Caco-2 (cell line): ENCODE measurements around the gene RBM17. TPM values are rescaled to one million over a fixed set of nuclear protein-coding genes. Genes with fewer than 3 reads are reported as not detected.

Source experiments
- BruUV-seq: library from RNA; stranded (reverse); fragments of 400-500 nt; replicated peaks from 2 replicates; lab custom pipeline; 2021; lab: Mats Ljungman, UMichigan
- CTCF ChIA-PET: fragments of 300-600 bp; sonication (Branson Sonifier 250); formaldehyde crosslinking; loops from one replicate; lab custom pipeline; 2022; ENCODE audit warnings: antibody characterized with exemption; lab: Charles Lee
- POLR2A ChIA-PET: fragments of 300-600 bp; sonication (Branson Sonifier 250); formaldehyde crosslinking; loops from one replicate; lab custom pipeline; 2022; ENCODE audit warnings: antibody characterized with exemption; lab: Charles Lee
- DNase-seq, 2 experiments: peaks; one replicate each; pipeline versions ENCODE4 v3.0.0 to v3.0.0-alpha.2; 2020 to 2022
- H3K27me3 ChIP-seq: replicated peaks from 2 replicates; pipeline ENCODE4 v1.6.0; 2011; ENCODE audit warnings: low read length; ENCODE audit not compliant: control insufficient read depth, insufficient read depth
- H3K36me3 ChIP-seq: 2 replicates; pipeline ENCODE4 v1.5.1; 2011; ENCODE audit warnings: low read length; ENCODE audit not compliant: control insufficient read depth, insufficient read depth
- H3K4me1 ChIP-seq: fragments of 250-450 bp; sonication (Bioruptor Pico); 2 replicates; pipeline ENCODE4 v1.5.1; 2020; ENCODE audit warnings: mild to moderate bottlenecking
- H3K4me3 ChIP-seq: 2 replicates; pipeline ENCODE4 v1.5.1; 2011; ENCODE audit warnings: low read depth, mild to moderate bottlenecking, control low read depth, low read length
- H3K9me3 ChIP-seq: fragments of 250-450 bp; sonication (Bioruptor Pico); 2 replicates; pipeline ENCODE4 v1.5.1; 2020; ENCODE audit warnings: mild to moderate bottlenecking, moderate library complexity
- H3K27ac Mint-ChIP-seq: one replicate; pipeline ENCODE4 v1.8.0; 2022; ENCODE audit warnings: mixed read lengths; ENCODE audit not compliant: unreplicated experiment
- H3K27me3 Mint-ChIP-seq: one replicate; pipeline ENCODE4 v1.8.0; 2022; ENCODE audit warnings: mixed read lengths; ENCODE audit not compliant: insufficient read depth, unreplicated experiment
- H3K36me3 Mint-ChIP-seq: one replicate; pipeline ENCODE4 v1.8.0; 2022; ENCODE audit warnings: mild to moderate bottlenecking, mixed read lengths; ENCODE audit not compliant: insufficient read depth, unreplicated experiment
- H3K4me1 Mint-ChIP-seq: one replicate; pipeline ENCODE4 v1.8.0; 2022; ENCODE audit warnings: low read depth, mixed read lengths; ENCODE audit not compliant: unreplicated experiment
- H3K4me3 Mint-ChIP-seq: one replicate; pipeline ENCODE4 v1.8.0; 2022; ENCODE audit warnings: mild to moderate bottlenecking, moderate library complexity, mixed read lengths; ENCODE audit not compliant: unreplicated experiment
- H3K9me3 Mint-ChIP-seq: one replicate; pipeline ENCODE4 v1.8.0; 2022; ENCODE audit warnings: mixed read lengths; ENCODE audit not compliant: unreplicated experiment
- CTCF ChIP-seq, 2 experiments: fragments of 200-600 bp in 1 of 2; IDR thresholded peaks; 1 replicate in 1 of 2; 2 replicates in 1 of 2; pipeline versions ENCODE4 v1.5.1 to v1.8.0; 2011 to 2022; ENCODE audit warnings: antibody characterized with exemption in 1 of 2, control low read depth in 1 of 2, inconsistent platforms in 1 of 2, low read depth in 1 of 2, low read length in 1 of 2, mild to moderate bottlenecking in 1 of 2, moderate library complexity in 1 of 2; ENCODE audit not compliant: insufficient read depth in 1 of 2, severe bottlenecking in 1 of 2, unreplicated experiment in 1 of 2
- intact Hi-C: fragments of 100-400 bp; cut with micrococcal nuclease; formaldehyde crosslinking; loops from one replicate; pipeline ENCODE4 v1.10.0; 2022; ENCODE audit not compliant: unreplicated experiment
- total RNA-seq: library from RNA; stranded (reverse); gene quantifications from 2 replicates; pipeline ENCODE4 v1.2.3, GENCODE V29; 2022

The RBM17 gene
- total RNA-seq, 1 experiment from 2014 or later: 290 TPM

GRCh38 chr10:6070660-6071059 lies 18.2 kb upstream of the RBM17 start:
- Histone ChIP-seq H3K4me3 (no peak overlapping the region), H3K36me3 (no peaks in the 10 kb centered on the region), H3K4me1 (no peaks in the 10 kb centered on the region), H3K9me3 (no peaks in the 10 kb centered on the region; the same call in 1 of the 2 replicates), H3K27me3 (peaks cover 1% of the 10 kb centered on the region; the same call in 1 of the 2 replicates)
- Mint-ChIP-seq H3K4me1 (no peaks in the 10 kb centered on the region), H3K9me3 (no peaks in the 10 kb centered on the region), H3K36me3 (no peaks in the 10 kb centered on the region), H3K27me3 (peaks cover 36% of the 10 kb centered on the region), H3K4me3 (no peak overlapping the region), H3K27ac (no peak overlapping the region)
- POLR2A ChIA-PET: no interaction called here
- DNase-seq: no peak
- TF ChIP-seq CTCF (IDR thresholded peaks at IDR 0.05; ENCODE audit: insufficient read depth in 1 of 2, low read depth in 1 of 2, low read length in 1 of 2, severe bottlenecking in 1 of 2, unreplicated experiment in 1 of 2): no peak
- CTCF ChIA-PET: no interaction called here
- intact Hi-C loops: no loop called here
- BruUV-seq: no TSS peak

- POLR2A ChIA-PET: no interaction called here
- no peak overlapping the region for H3K27ac Mint-ChIP-seq
- no peaks in the 10 kb centered on the region for H3K4me1 ChIP-seq
- H3K4me3 Mint-ChIP-seq: no peak overlapping the region
- CTCF ChIA-PET: interaction anchor here (0.5 kb wide), 1 partner anchor 179 kb away, joined by 3 read pairs; no protein-coding TSS in a partner anchor
- H3K9me3 Mint-ChIP-seq: no peaks in the 10 kb centered on the region
- DNase-seq: no peak
- peaks cover 1% of the 10 kb centered on the region; the same call in 1 of the 2 replicates for H3K27me3 ChIP-seq
- intact Hi-C loops: no loop called here
- H3K9me3 ChIP-seq: no peaks in the 10 kb centered on the region; the same call in 1 of the 2 replicates
- no peaks in the 10 kb centered on the region for H3K4me1 Mint-ChIP-seq
- H3K36me3 Mint-ChIP-seq: no peaks in the 10 kb centered on the region
- no peak for TF ChIP-seq CTCF (IDR thresholded peaks at IDR 0.05; ENCODE audit: insufficient read depth in 1 of 2, low read depth in 1 of 2, low read length in 1 of 2, severe bottlenecking in 1 of 2, unreplicated experiment in 1 of 2)
- H3K36me3 ChIP-seq: no peaks in the 10 kb centered on the region
- peaks cover 37% of the 10 kb centered on the region for H3K27me3 Mint-ChIP-seq
- no peak overlapping the region for H3K4me3 ChIP-seq
- BruUV-seq: no TSS peak
Observed at GRCh38 chr10:6071181-6072175, 17.4 kb upstream of the RBM17 start.

- Histone ChIP-seq H3K36me3 (no peaks in the 10 kb centered on the region), H3K9me3 (no peaks in the 10 kb centered on the region; the same call in 1 of the 2 replicates), H3K4me1 (no peaks in the 10 kb centered on the region), H3K27me3 (peaks cover 1% of the 10 kb centered on the region; the same call in 1 of the 2 replicates), H3K4me3 (no peak overlapping the region)
- ChIA-PET POLR2A (no interaction called here), CTCF (no interaction called here)
- H3K27me3 Mint-ChIP-seq: peaks cover 39% of the 10 kb centered on the region
- H3K9me3 Mint-ChIP-seq: no peaks in the 10 kb centered on the region
- no peaks in the 10 kb centered on the region for H3K36me3 Mint-ChIP-seq
- H3K4me3 Mint-ChIP-seq: no peak overlapping the region
- no TSS peak for BruUV-seq
- no peak overlapping the region for H3K27ac Mint-ChIP-seq
- intact Hi-C loops: no loop called here
- no peak for DNase-seq
- TF ChIP-seq CTCF (IDR thresholded peaks at IDR 0.05; ENCODE audit: insufficient read depth in 1 of 2, low read depth in 1 of 2, low read length in 1 of 2, severe bottlenecking in 1 of 2, unreplicated experiment in 1 of 2): no peak
- H3K4me1 Mint-ChIP-seq: no peaks in the 10 kb centered on the region
Observed at GRCh38 chr10:6072215-6072934, 16.5 kb upstream of the RBM17 start.
